ENCODE measurements around the gene MTMR3.

DNA sequence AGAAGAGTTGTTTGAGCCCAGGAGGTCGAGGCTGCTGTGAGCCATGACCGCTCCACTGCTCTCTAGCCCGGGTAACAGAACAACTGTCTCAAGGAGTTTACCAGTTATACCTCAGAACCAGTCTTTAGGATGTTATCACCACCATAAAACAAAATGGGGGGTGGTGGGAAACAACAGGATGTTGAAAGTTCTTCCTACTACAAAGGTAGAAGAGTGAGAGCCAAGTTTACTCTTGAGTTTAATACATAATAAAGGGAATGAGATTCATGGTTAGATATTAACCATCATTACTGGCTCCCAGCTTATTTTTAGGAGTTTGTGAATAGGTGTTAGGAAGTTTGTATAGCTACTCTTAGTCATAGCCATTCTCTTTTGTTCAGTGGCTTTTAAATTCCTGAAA is 118.5 kb downstream of the MTMR3 start:
- TF ChIP-seq POLR2A (IDR thresholded peaks at IDR 0.05; ENCODE audit: low read depth) (no peak), POLR2AphosphoS5 (IDR thresholded peaks at IDR 0.05) (no peak)
- TF ChIP-seq, protein P1, sequence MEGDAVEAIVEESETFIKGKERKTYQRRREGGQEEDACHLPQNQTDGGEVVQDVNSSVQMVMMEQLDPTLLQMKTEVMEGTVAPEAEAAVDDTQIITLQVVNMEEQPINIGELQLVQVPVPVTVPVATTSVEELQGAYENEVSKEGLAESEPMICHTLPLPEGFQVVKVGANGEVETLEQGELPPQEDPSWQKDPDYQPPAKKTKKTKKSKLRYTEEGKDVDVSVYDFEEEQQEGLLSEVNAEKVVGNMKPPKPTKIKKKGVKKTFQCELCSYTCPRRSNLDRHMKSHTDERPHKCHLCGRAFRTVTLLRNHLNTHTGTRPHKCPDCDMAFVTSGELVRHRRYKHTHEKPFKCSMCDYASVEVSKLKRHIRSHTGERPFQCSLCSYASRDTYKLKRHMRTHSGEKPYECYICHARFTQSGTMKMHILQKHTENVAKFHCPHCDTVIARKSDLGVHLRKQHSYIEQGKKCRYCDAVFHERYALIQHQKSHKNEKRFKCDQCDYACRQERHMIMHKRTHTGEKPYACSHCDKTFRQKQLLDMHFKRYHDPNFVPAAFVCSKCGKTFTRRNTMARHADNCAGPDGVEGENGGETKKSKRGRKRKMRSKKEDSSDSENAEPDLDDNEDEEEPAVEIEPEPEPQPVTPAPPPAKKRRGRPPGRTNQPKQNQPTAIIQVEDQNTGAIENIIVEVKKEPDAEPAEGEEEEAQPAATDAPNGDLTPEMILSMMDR (IDR thresholded peaks at IDR 0.05): no peak

All from esophagus muscularis mucosa (tissue), 3 donors.